Measurements from ENCODE around the gene GDF10. TPM values are rescaled to one million over a fixed set of nuclear protein-coding genes. Genes with fewer than 3 reads are reported as not detected.

GDF10 gene
- total RNA-seq, 4 donors from 2014 or later, result 1.3 to 1.4 TPM; not detected in 2

- WGBS, result 85% methylated on average over 6 of the region's 7 CpGs
- Histone ChIP-seq H3K4me3 (no peak overlapping the region), H3K27me3 (peaks cover 4% of the 10 kb centered on the region), H3K4me1 (no peaks in the 10 kb centered on the region), H3K36me3 (no peaks in the 10 kb centered on the region), H3K27ac (no peak overlapping the region), H3K9me3 (no peaks in the 10 kb centered on the region)
- DNase-seq (ENCODE audit: low spot score in 2 of 2), result no peak
- TF ChIP-seq POLR2A (IDR thresholded peaks at IDR 0.05) (no peak), POLR2AphosphoS5 (IDR thresholded peaks at IDR 0.05) (no peak), EP300 (IDR thresholded peaks at IDR 0.05) (no peak)
- TF ChIP-seq, protein P1, sequence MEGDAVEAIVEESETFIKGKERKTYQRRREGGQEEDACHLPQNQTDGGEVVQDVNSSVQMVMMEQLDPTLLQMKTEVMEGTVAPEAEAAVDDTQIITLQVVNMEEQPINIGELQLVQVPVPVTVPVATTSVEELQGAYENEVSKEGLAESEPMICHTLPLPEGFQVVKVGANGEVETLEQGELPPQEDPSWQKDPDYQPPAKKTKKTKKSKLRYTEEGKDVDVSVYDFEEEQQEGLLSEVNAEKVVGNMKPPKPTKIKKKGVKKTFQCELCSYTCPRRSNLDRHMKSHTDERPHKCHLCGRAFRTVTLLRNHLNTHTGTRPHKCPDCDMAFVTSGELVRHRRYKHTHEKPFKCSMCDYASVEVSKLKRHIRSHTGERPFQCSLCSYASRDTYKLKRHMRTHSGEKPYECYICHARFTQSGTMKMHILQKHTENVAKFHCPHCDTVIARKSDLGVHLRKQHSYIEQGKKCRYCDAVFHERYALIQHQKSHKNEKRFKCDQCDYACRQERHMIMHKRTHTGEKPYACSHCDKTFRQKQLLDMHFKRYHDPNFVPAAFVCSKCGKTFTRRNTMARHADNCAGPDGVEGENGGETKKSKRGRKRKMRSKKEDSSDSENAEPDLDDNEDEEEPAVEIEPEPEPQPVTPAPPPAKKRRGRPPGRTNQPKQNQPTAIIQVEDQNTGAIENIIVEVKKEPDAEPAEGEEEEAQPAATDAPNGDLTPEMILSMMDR (IDR thresholded peaks at IDR 0.05), result no peak
Measured at GRCh38 chr10:47264797-47265281, 35.2 kb upstream of the GDF10 start.

DNA sequence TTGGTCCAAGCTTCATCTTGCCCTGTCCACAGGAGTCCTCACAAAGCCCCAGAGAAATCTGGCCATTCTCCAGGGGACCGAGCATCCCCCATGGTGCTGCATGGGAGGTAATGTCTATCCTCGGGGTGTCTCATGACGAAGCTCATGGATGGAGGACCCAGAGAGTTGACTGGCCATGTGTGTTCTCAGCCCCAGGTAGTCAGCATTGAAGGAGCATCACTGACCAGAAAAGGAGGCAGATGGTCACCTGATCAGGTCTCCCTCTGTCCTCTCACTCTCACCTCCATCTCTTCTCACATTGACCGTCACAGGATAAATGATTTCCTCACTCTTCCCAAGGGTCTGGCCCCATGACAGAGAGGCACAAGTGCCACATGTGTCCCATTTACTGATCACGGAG is 33.4 kb upstream of the GDF10 start:
- Histone ChIP-seq H3K36me3 (no peaks in the 10 kb centered on the region), H3K4me3 (no peak overlapping the region), H3K27ac (no peak overlapping the region), H3K4me1 (no peaks in the 10 kb centered on the region), H3K9me3 (no peaks in the 10 kb centered on the region), H3K27me3 (peaks cover 4% of the 10 kb centered on the region)
- DNase-seq (ENCODE audit: low spot score in 2 of 2), result peak in 1 of 2 donors; percentile 33
- 94% methylated on average over 2 of the region's 5 CpGs for WGBS
- TF ChIP-seq POLR2A (IDR thresholded peaks at IDR 0.05), result no peak
- TF ChIP-seq POLR2AphosphoS5 (IDR thresholded peaks at IDR 0.05), result no peak
- TF ChIP-seq, protein P1 (IDR thresholded peaks at IDR 0.05), result no peak
- no peak for TF ChIP-seq EP300 (IDR thresholded peaks at IDR 0.05)

DNA sequence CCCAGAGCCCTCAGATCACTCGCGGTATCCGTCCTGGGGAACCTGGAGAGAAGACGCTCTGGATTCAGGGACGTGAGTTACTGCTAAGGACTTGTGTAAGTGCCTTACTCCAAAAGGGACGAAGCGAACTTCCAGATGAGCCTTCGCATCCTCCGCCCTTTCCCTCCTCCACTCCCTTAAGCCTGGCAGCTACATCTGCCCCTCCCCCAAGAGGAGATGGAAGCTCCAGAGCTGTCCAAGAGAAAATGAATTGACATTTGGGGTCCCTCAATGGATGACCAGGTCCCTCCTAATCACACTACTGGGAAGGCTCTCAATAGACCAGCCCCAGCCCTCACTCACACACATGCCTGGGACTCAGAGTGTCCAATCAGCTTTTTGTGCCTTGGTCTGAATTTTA is 31.3 kb upstream of the GDF10 start:
- Histone ChIP-seq H3K36me3 (no peaks in the 10 kb centered on the region), H3K27ac (no peak overlapping the region), H3K9me3 (peaks cover 9% of the 10 kb centered on the region), H3K4me1 (no peaks in the 10 kb centered on the region), H3K27me3 (peaks cover 2% of the 10 kb centered on the region), H3K4me3 (no peak overlapping the region)
- 92% methylated on average over 9 of the region's 9 CpGs for WGBS
- peak in 1 of 2 donors; percentile 31 for DNase-seq (ENCODE audit: low spot score in 2 of 2)
- TF ChIP-seq POLR2AphosphoS5 (IDR thresholded peaks at IDR 0.05) (no peak), EP300 (IDR thresholded peaks at IDR 0.05) (no peak), POLR2A (IDR thresholded peaks at IDR 0.05) (no peak)
- TF ChIP-seq, protein P1 (IDR thresholded peaks at IDR 0.05), result no peak

GRCh38 chr10:47269294-47269693 is 30.7 kb upstream of the GDF10 start:
- TF ChIP-seq, protein P1 (IDR thresholded peaks at IDR 0.05), result no peak
- H3K36me3 ChIP-seq, result no peaks in the 10 kb centered on the region
- 66% methylated on average over 5 of the region's 5 CpGs for WGBS
- H3K4me1 ChIP-seq, result no peaks in the 10 kb centered on the region
- DNase-seq (ENCODE audit: low spot score in 2 of 2), result no peak
- H3K27me3 ChIP-seq, result no peaks in the 10 kb centered on the region
- no peak overlapping the region for H3K27ac ChIP-seq
- peaks cover 9% of the 10 kb centered on the region for H3K9me3 ChIP-seq
- H3K4me3 ChIP-seq, result no peak overlapping the region

DNA sequence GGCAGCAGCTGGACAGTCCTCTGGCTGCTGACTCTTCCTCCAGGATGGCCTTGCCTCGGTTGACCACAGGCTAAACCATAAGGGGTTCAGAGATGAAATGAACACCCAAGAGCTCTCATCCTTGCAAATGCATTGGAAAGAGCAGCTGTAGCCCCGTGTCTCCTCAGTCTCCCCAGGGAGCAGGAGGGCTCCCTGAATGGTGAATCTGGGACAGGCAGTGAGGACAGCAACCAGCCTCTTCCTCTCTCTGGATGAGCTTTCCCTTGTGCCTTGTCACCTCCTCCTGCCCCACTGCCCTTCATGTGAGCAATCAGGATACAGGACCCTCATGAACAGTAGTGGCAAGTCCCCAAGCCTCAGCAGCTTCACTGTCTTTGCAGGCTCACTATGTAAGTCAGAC is 23.9 kb upstream of the GDF10 start:
- no peak for DNase-seq (ENCODE audit: low spot score in 2 of 2)
- no peaks in the 10 kb centered on the region for H3K27me3 ChIP-seq
- WGBS, result 83% methylated on average over 2 of the region's 2 CpGs
- TF ChIP-seq EP300 (IDR thresholded peaks at IDR 0.05) (no peak), POLR2A (IDR thresholded peaks at IDR 0.05) (no peak), POLR2AphosphoS5 (IDR thresholded peaks at IDR 0.05) (no peak)
- TF ChIP-seq, protein P1 (IDR thresholded peaks at IDR 0.05), result no peak
- no peaks in the 10 kb centered on the region for H3K4me1 ChIP-seq
- no peaks in the 10 kb centered on the region for H3K36me3 ChIP-seq
- no peak overlapping the region for H3K4me3 ChIP-seq
- H3K27ac ChIP-seq, result no peak overlapping the region
- H3K9me3 ChIP-seq, result peaks cover 9% of the 10 kb centered on the region
